ENCODE data around the gene OR10A5.

OR10A5 gene

GRCh38 chr11:6862961-6863360 is 17.5 kb downstream of the OR10A5 start, which contains the start of gene OR10A2:
OR10A2 (plus strand) TSS chr11:6863057; CDS start chr11:6869755, 6,698 bp downstream.
- POLR2A ChIA-PET = no interaction called here
- DNase-seq (ENCODE audit: extremely low spot score) = no peak
- no peak for TF ChIP-seq CTCF (IDR thresholded peaks at IDR 0.05; ENCODE audit: control extremely low read depth, extremely low read depth, low read depth, missing control alignments)
- CTCF ChIA-PET = interaction anchor here (1.1 to 3.1 kb wide), 5 partner anchors 9 to 235 kb away, joined by 3 to 16 read pairs (median 4); no protein-coding TSS in a partner anchor

DNA sequence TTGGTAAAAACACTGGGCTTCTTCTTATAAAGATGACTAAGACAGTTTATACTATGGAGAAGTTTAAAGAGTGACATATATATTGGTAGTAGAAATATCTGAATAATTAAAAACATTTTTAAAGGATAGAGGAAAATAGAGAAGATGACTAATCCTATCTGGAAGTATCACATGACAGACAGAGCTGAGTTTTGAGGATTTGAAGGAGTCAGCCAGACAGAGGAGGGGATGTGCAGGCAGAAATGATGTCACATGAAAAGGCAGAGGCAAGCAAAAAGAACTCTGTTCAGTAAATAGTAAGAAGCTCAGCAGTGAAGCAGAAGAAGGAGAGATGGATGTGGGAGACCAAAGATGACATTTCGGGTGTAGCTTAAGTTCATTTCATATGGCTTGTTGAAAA is 19.0 kb downstream of the OR10A5 start:
- CTCF ChIA-PET = interaction anchor here (1.2 to 1.6 kb wide), 2 partner anchors 39 to 233 kb away, joined by 4 read pairs; no protein-coding TSS in a partner anchor
- DNase-seq (ENCODE audit: extremely low spot score) = no peak
- POLR2A ChIA-PET = no interaction called here
- TF ChIP-seq CTCF (IDR thresholded peaks at IDR 0.05; ENCODE audit: control extremely low read depth, extremely low read depth, low read depth, missing control alignments) = no peak

GRCh38 chr11:6871278-6871677 is 25.8 kb downstream of the OR10A5 start:
- TF ChIP-seq CTCF (IDR thresholded peaks at IDR 0.05; ENCODE audit: control extremely low read depth, extremely low read depth, low read depth, missing control alignments) = no peak
- DNase-seq (ENCODE audit: extremely low spot score) = no peak
- CTCF ChIA-PET = interaction anchor here (1.2 kb wide), 1 partner anchor 10 kb away, joined by 3 read pairs; no protein-coding TSS in a partner anchor
- POLR2A ChIA-PET = no interaction called here

DNA sequence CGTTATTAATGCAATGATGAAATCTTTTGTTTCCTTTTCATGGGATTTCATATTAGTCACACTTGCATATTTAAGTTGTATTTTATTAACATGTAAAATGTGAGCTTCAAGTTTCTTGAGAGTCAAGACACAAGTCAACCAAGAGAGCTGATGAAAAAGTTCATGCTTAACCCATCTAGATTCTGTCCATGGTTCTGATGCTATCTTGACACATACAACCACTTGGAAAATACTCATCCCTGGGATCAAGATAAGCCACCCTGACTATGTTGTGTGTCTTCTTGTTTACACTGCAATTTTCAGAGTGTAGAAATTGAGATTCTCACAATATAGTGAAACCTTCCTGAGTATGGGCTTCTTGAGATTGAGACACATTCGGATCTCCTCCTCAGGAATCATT is 30.3 kb downstream of the OR10A5 start:
- ChIA-PET POLR2A (no interaction called here), CTCF (interaction anchor here (0.7 to 1.2 kb wide), 4 partner anchors 9 to 21 kb away, joined by 3 to 4 read pairs (median 3); no protein-coding TSS in a partner anchor)
- DNase-seq (ENCODE audit: extremely low spot score) = no peak
- no peak for TF ChIP-seq CTCF (IDR thresholded peaks at IDR 0.05; ENCODE audit: control extremely low read depth, extremely low read depth, low read depth, missing control alignments)

DNA sequence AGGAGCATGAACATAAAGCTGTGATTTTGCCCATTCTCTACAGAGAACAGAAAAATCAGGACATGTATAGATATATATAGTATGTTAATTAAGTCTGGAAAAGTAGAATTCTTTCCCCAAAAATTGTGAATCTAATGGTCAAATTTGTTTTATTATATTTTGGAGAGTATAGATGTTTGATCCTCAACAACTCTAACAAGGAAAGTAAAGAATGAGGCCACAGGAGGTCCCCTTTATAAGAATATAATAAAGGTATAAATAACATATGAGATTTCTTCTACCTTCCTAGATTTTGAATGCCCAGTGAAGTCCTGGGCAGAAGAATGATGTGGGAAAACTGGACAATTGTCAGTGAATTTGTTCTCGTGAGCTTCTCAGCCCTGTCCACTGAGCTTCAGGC is 30.8 kb downstream of the OR10A5 start, which contains the start of gene OR10A4:
TSS of gene OR10A4 (plus strand) at position 301 of the 400 bp plus-strand sequence. CDS start at position 324, 23 bp downstream.
- ChIA-PET CTCF (interaction anchor here (1.0 kb wide), 1 partner anchor 20 kb away, joined by 3 read pairs; no protein-coding TSS in a partner anchor), POLR2A (no interaction called here)
- no peak for TF ChIP-seq CTCF (IDR thresholded peaks at IDR 0.05; ENCODE audit: control extremely low read depth, extremely low read depth, low read depth, missing control alignments)
- DNase-seq (ENCODE audit: extremely low spot score) = no peak

DNA sequence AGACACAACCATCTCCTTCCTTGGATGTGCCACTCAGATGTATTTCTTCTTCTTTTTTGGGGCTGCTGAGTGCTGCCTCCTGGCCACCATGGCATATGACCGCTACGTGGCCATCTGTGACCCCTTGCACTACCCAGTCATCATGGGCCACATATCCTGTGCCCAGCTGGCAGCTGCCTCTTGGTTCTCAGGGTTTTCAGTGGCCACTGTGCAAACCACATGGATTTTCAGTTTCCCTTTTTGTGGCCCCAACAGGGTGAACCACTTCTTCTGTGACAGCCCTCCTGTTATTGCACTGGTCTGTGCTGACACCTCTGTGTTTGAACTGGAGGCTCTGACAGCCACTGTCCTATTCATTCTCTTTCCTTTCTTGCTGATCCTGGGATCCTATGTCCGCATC is 31.4 kb downstream of the OR10A5 start:
- no peak for DNase-seq (ENCODE audit: extremely low spot score)
- ChIA-PET POLR2A (no interaction called here), CTCF (no interaction called here)
- TF ChIP-seq CTCF (IDR thresholded peaks at IDR 0.05; ENCODE audit: control extremely low read depth, extremely low read depth, low read depth, missing control alignments) = no peak

Measured in GM10248 (cell line).